IMR-90 (cell line): Measurements from ENCODE around the gene CCZ1B. TPM values are rescaled to one million over a fixed set of nuclear protein-coding genes. Genes with fewer than 3 reads are reported as not detected.
"Not testable (repeated sequence)": the region's sequence is repeated elsewhere in the genome, so short reads cannot be mapped to it uniquely, and the experiment has no call there.

Experiments used
- ATAC-seq: fragments of 200-7000 bp; cut with Tn5 transposase; 2 replicates; pipeline ENCODE4 v1.9.1; 2020; ENCODE audit warnings: low read depth, mild to moderate bottlenecking, moderate library complexity
- BruUV-seq: library from RNA; stranded (reverse); fragments of 400-500 nt; replicated peaks from 2 replicates; lab custom pipeline; 2021; lab: Mats Ljungman, UMichigan
- CTCF ChIA-PET: fragments of 300-600 bp; formaldehyde crosslinking; extraction: SDS; loops from one replicate; lab custom pipeline; 2021; ENCODE audit warnings: antibody characterized with exemption; lab: Yijun Ruan, JAX
- POLR2A ChIA-PET: fragments of 300-600 bp; sonication (Branson Sonifier 250); formaldehyde crosslinking; loops from one replicate; lab custom pipeline; 2022; ENCODE audit warnings: antibody characterized with exemption; ENCODE audit not compliant: unreplicated experiment; lab: Charles Lee
- DNase-seq: peaks from one replicate; pipeline ENCODE4 v3.0.0; 2013
- H2AFZ ChIP-seq: replicated peaks from 2 replicates; pipeline ENCODE3; 2013; ENCODE audit warnings: low read length, mild to moderate bottlenecking; ENCODE audit not compliant: poor library complexity
- H2AK5ac ChIP-seq: 2 replicates; pipeline ENCODE4 v1.6.1; 2013; ENCODE audit warnings: low read depth, low read length, inconsistent platforms
- H2AK9ac ChIP-seq: replicated peaks from 2 replicates; pipeline ENCODE3; 2013; ENCODE audit warnings: mild to moderate bottlenecking, low read depth, low read length, moderate library complexity; ENCODE audit not compliant: poor library complexity
- H2BK120ac ChIP-seq: 2 replicates; pipeline ENCODE4 v1.6.1; 2013; ENCODE audit warnings: low read depth, low read length, inconsistent platforms
- H2BK15ac ChIP-seq: 3 replicates; pipeline ENCODE4 v1.6.1; 2013; ENCODE audit warnings: low read depth, low read length, inconsistent platforms
- H2BK20ac ChIP-seq: 2 replicates; pipeline ENCODE4 v1.6.1; 2013; ENCODE audit warnings: low read depth, mild to moderate bottlenecking, inconsistent platforms, low read length, moderate library complexity
- H2BK5ac ChIP-seq: 2 replicates; pipeline ENCODE4 v1.6.1; 2013; ENCODE audit warnings: mild to moderate bottlenecking, low read depth, low read length, inconsistent platforms; ENCODE audit not compliant: poor library complexity, severe bottlenecking
- H3K14ac ChIP-seq: replicated peaks from 2 replicates; pipeline ENCODE4 v1.6.1; 2013; ENCODE audit warnings: low read depth, low read length, inconsistent platforms
- H3K18ac ChIP-seq: 2 replicates; pipeline ENCODE4 v1.6.1; 2013; ENCODE audit warnings: low read depth, low read length, control low read depth
- H3K23ac ChIP-seq: 2 replicates; pipeline ENCODE4 v1.6.1; 2013; ENCODE audit warnings: low read depth, low read length, inconsistent platforms
- H3K27ac ChIP-seq: 2 replicates; pipeline ENCODE4 v1.5.1; 2013; ENCODE audit warnings: mild to moderate bottlenecking, control low read depth, low read length; ENCODE audit not compliant: insufficient read depth
- H3K27me3 ChIP-seq: 2 replicates; pipeline ENCODE4 v1.6.1; 2013; ENCODE audit warnings: low read length; ENCODE audit not compliant: control insufficient read depth, insufficient read depth
- H3K36me3 ChIP-seq: 2 replicates; pipeline ENCODE4 v1.6.1; 2013; ENCODE audit warnings: low read length, mixed read lengths; ENCODE audit not compliant: control insufficient read depth, insufficient read depth
- H3K4ac ChIP-seq: 2 replicates; pipeline ENCODE4 v1.6.1; 2013; ENCODE audit warnings: low read depth, low read length, inconsistent platforms
- H3K4me1 ChIP-seq: 2 replicates; pipeline ENCODE4 v1.6.1; 2013; ENCODE audit warnings: low read length, mixed read lengths; ENCODE audit not compliant: control insufficient read depth, insufficient read depth
- H3K4me2 ChIP-seq: 2 replicates; pipeline ENCODE4 v1.6.1; 2013; ENCODE audit warnings: low read depth, mild to moderate bottlenecking, control low read depth, low read length, moderate library complexity
- H3K4me3 ChIP-seq: 2 replicates; pipeline ENCODE4 v1.5.1; 2013; ENCODE audit warnings: low read depth, mild to moderate bottlenecking, control low read depth, low read length, moderate library complexity; ENCODE audit not compliant: insufficient read depth
- H3K56ac ChIP-seq: 2 replicates; pipeline ENCODE4 v1.6.1; 2013; ENCODE audit warnings: low read length, inconsistent platforms; ENCODE audit not compliant: insufficient read depth; ENCODE audit errors: extremely low read depth
- H3K79me1 ChIP-seq, 2 experiments: 2 replicates each; pipeline ENCODE4 v1.6.1; 2013; ENCODE audit warnings: low read length in 2 of 2, inconsistent platforms in 1 of 2, low read depth in 1 of 2
- H3K9ac ChIP-seq: 2 replicates; pipeline ENCODE4 v1.6.1; 2013; ENCODE audit warnings: low read depth, low read length, control low read depth
- H3K9me1 ChIP-seq: 2 replicates; pipeline ENCODE4 v1.6.1; 2013; ENCODE audit warnings: low read length, inconsistent platforms; ENCODE audit not compliant: insufficient read depth
- H3K9me3 ChIP-seq: 2 replicates; pipeline ENCODE4 v1.6.1; 2013; ENCODE audit warnings: low read length; ENCODE audit not compliant: control insufficient read depth, insufficient read depth
- H4K20me1 ChIP-seq: 2 replicates; pipeline ENCODE4 v1.6.1; 2013; ENCODE audit warnings: low read length, inconsistent platforms; ENCODE audit not compliant: insufficient read depth
- H4K5ac ChIP-seq: 2 replicates; pipeline ENCODE4 v1.6.1; 2013; ENCODE audit warnings: mild to moderate bottlenecking, low read depth, low read length, control low read depth
- H4K8ac ChIP-seq, 2 experiments: 2 replicates each; pipeline ENCODE4 v1.6.1; 2013; ENCODE audit warnings: low read depth in 2 of 2, low read length in 2 of 2, control low read depth in 1 of 2, inconsistent platforms in 1 of 2
- H4K91ac ChIP-seq: 2 replicates; pipeline ENCODE4 v1.6.1; 2013; ENCODE audit warnings: low read depth, low read length, inconsistent platforms; ENCODE audit not compliant: insufficient read depth
- WGBS, 2 experiments: methylation state at CpG; one replicate each; pipeline versions ENCODE4 v1.1.5 to v1.1.7; 2013; ENCODE audit warnings: missing lambda C conversion rate in 2 of 2; ENCODE audit not compliant: insufficient read length in 1 of 2; ENCODE audit errors: extremely low coverage in 2 of 2; 5-methylcytosine and 5-hydroxymethylcytosine counted together
- dilution Hi-C: fragments of 300-500 bp; cut with HindIII; formaldehyde crosslinking; loops from one replicate; pipeline ENCODE4 v1.14.3; 2018; ENCODE audit warnings: low sequenced_read_pairs; ENCODE audit not compliant: unreplicated experiment
- in situ Hi-C: fragments of 300-500 bp; cut with MboI; formaldehyde crosslinking; loops from 3 replicates; pipeline ENCODE4 v1.14.3; 2019; ENCODE audit warnings: low sequenced_read_pairs, inconsistent platforms, mixed read lengths
- intact Hi-C: fragments of 100-400 bp; cut with micrococcal nuclease; formaldehyde crosslinking; loops from 2 replicates; pipeline ENCODE4 v1.10.0; 2022
- polyA plus RNA-seq, 3 experiments: library from polyadenylated mRNA; depleted of rRNA; stranded (reverse); fragments of >200 nt; gene quantifications; 2 replicates each; pipeline ENCODE4 v1.2.3, GENCODE V29; 2012; ENCODE audit warnings: low replicate concordance in 1 of 3
- total RNA-seq: library from RNA; depleted of rRNA; stranded (reverse); fragments of >200 nt; gene quantifications from 2 replicates; pipeline ENCODE4 v1.2.3, GENCODE V29; 2012

The CCZ1B gene
- total and polyA plus RNA-seq, 2 of the 4 experiments (the other 2 are of a cell fraction) = 25.5 to 41.0 TPM

DNA sequence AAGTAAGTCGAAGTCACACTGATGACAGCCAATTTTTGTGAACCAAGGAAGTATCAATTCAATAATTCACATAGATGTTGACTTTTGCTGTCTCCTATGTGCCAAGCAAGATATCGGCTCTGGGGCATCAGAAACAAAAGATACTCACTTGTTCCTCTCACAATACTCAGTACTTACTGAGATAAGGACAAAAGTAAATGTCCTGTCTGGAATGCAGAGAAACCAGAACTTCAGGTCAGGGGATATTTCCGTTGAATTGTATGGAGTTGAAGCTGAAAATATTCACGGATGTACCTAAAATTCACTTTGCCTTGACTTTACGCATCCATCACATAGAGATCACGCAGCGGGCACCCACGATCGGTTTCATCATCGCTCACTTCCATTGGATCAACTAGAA is 11.0 kb upstream of the CCZ1B start:
- H2AK5ac ChIP-seq, H3K9ac ChIP-seq, BruUV-seq, in situ Hi-C loops, intact Hi-C loops, POLR2A ChIA-PET, H2BK5ac ChIP-seq, H3K4me2 ChIP-seq, H3K56ac ChIP-seq, H3K79me1 ChIP-seq, H3K9me3 ChIP-seq, H3K18ac ChIP-seq, H3K36me3 ChIP-seq, H3K4ac ChIP-seq, H3K9me1 ChIP-seq, H4K20me1 ChIP-seq, CTCF ChIA-PET, H2AK9ac ChIP-seq, H4K5ac ChIP-seq, ATAC-seq, H2BK15ac ChIP-seq, H3K4me1 ChIP-seq, H3K23ac ChIP-seq, H4K8ac ChIP-seq, H3K27ac ChIP-seq, DNase-seq, H3K27me3 ChIP-seq, H3K4me3 ChIP-seq, H4K91ac ChIP-seq, dilution Hi-C loops, H3K14ac ChIP-seq, H2AFZ ChIP-seq, H2BK120ac ChIP-seq, H2BK20ac ChIP-seq: not testable (repeated sequence)
- WGBS, 2 experiments = no CpG with 5 or more reads among the region's 10 CpGs

DNA sequence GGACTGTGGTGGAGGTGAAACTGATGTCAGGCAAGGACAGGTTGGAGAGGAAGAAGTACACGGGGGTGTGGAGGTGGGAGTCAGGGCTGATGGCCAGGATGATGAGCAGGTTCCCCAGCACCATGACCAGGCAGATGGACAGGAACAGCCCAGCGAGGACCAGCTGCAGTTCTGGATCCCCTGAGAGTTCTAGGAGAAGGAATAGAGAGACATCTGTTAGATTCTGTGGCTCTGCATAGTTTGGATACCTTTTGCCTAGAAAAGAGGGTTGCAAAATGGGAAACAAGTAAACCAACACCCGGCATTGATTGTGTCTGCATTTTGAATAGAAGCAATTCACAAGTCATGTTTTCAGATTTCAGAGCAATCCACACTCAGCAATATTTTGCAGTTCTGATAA is 9.4 kb upstream of the CCZ1B start:
- H3K14ac ChIP-seq, H3K23ac ChIP-seq, H3K4me3 ChIP-seq, H3K18ac ChIP-seq, H4K91ac ChIP-seq, H2BK120ac ChIP-seq, H3K9me3 ChIP-seq, BruUV-seq, H3K56ac ChIP-seq, intact Hi-C loops, H3K9me1 ChIP-seq, dilution Hi-C loops, H2BK5ac ChIP-seq, H4K20me1 ChIP-seq, H3K27me3 ChIP-seq, H4K5ac ChIP-seq, in situ Hi-C loops, H3K36me3 ChIP-seq, H2AK9ac ChIP-seq, H3K4ac ChIP-seq, H2AFZ ChIP-seq, H2BK15ac ChIP-seq, H3K4me1 ChIP-seq, H2AK5ac ChIP-seq, DNase-seq, H2BK20ac ChIP-seq, H4K8ac ChIP-seq, H3K9ac ChIP-seq, H3K4me2 ChIP-seq, POLR2A ChIA-PET, H3K27ac ChIP-seq, H3K79me1 ChIP-seq, ATAC-seq: not testable (repeated sequence)
- CTCF ChIA-PET = interaction anchor here (0.7 kb wide), 1 partner anchor 317 kb away, joined by 3 read pairs; no protein-coding TSS in a partner anchor
- WGBS, 2 experiments = 60% methylated on average over 1 of the region's 3 CpGs; no CpG with 5 or more reads in 1 of the 2 experiments
